ENCODE measurements around the gene PRKCA. TPM values are rescaled to one million over a fixed set of nuclear protein-coding genes. Genes with fewer than 3 reads are reported as not detected.

The PRKCA gene
- total and polyA plus RNA-seq, 9 of the 15 experiments (the other 6 are each of a cell fraction or from before 2014, with no cell fraction given): 3.2 to 33.0 (median 17.8) TPM

GRCh38 chr17:66859353-66859752 is 556.9 kb downstream of the PRKCA start (continued):
- TF ChIP-seq SRSF7 (optimal IDR thresholded peaks at IDR 0.05; ENCODE audit: low read depth, low read length): no peak

GRCh38 chr17:66860204-66860603 is 557.8 kb downstream of the PRKCA start:
- ChIA-PET POLR2A (interaction anchor here (0.6 to 1.4 kb wide), 4 partner anchors 12 to 211 kb away, joined by 3 to 4 read pairs (median 3); no protein-coding TSS in a partner anchor), CTCF (ENCODE audit: low intra/inter-chr PET ratio) (no interaction called here)

More at GRCh38 chr17:66860204-66860603, 557.8 kb downstream of the PRKCA start:
- H2AFZ ChIP-seq (ENCODE audit: low read depth, low read length): no peak overlapping the region
- DNase-seq (ENCODE audit: extremely low read depth in 1 of 4, low spot score in 3 of 4): no peak
- no peaks in the 10 kb centered on the region for H3K9me1 ChIP-seq (ENCODE audit: control insufficient read depth, insufficient read depth, low read length)
- H3K4me3 ChIP-seq: no peak overlapping the region
- in situ Hi-C loops (cut with MboI) (no loop called here), intact Hi-C loops (cut with micrococcal nuclease) (no loop called here)
- no peak for FAIRE-seq
- H3K4me2 ChIP-seq (ENCODE audit: insufficient read depth, low read length): no peak overlapping the region
- H3K9me3 ChIP-seq (replicated peaks; ENCODE audit: control insufficient read depth, insufficient read depth, low read depth, low read length): no peaks in the 10 kb centered on the region
- no peaks in the 10 kb centered on the region for H3K79me2 ChIP-seq (ENCODE audit: control insufficient read depth, insufficient read depth, low read length)
- WGBS (ENCODE audit: insufficient coverage, low coverage, missing lambda C conversion rate): 0% methylated on average over 3 of the region's 3 CpGs
- no peak for ATAC-seq
- H3K36me3 ChIP-seq (ENCODE audit: control insufficient read depth, insufficient read depth, low read length): no peaks in the 10 kb centered on the region
- TF ChIP-seq ZNF184 (CRISPR knock-in tag; IDR thresholded peaks at IDR 0.05) (no peak), CC2D1A (IDR thresholded peaks at IDR 0.05) (no peak), NFXL1 (CRISPR knock-in tag; IDR thresholded peaks at IDR 0.05) (no peak), ZNF551 (CRISPR knock-in tag; IDR thresholded peaks at IDR 0.05) (no peak), IRF1 (CRISPR knock-in tag; IDR thresholded peaks at IDR 0.05; ENCODE audit: borderline replicate concordance) (no peak), CBX8 (IDR thresholded peaks at IDR 0.05; ENCODE audit: borderline replicate concordance, extremely low read depth, low read depth, low read length, poor library complexity, severe bottlenecking) (no peak), MCM7 (IDR thresholded peaks at IDR 0.05) (no peak), TRIM28 (IDR thresholded peaks at IDR 0.05) (no peak), U2AF1 (optimal IDR thresholded peaks at IDR 0.05; ENCODE audit: low read depth, low read length) (no peak), SP1 (CRISPR knock-in tag; IDR thresholded peaks at IDR 0.05) (no peak), CBX1 (IDR thresholded peaks at IDR 0.05; ENCODE audit: low read depth) (no peak), RBM15 (IDR thresholded peaks at IDR 0.05; ENCODE audit: insufficient read depth, low read length) (no peak), MEF2D (tag; conservative IDR thresholded peaks at IDR 0.05; ENCODE audit: low read depth) (no peak), HCFC1 (IDR thresholded peaks at IDR 0.05; ENCODE audit: low read depth, low read length) (no peak), KLF1 (tag; IDR thresholded peaks at IDR 0.05) (no peak), PURB (CRISPR knock-in tag; IDR thresholded peaks at IDR 0.05; ENCODE audit: low read depth) (no peak), PHF20 (IDR thresholded peaks at IDR 0.05; ENCODE audit: partially characterized antibody) (no peak), ZNF324 (CRISPR knock-in tag; IDR thresholded peaks at IDR 0.05) (no peak)
- TF ChIP-seq, protein P1, sequence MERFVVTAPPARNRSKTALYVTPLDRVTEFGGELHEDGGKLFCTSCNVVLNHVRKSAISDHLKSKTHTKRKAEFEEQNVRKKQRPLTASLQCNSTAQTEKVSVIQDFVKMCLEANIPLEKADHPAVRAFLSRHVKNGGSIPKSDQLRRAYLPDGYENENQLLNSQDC (CRISPR knock-in tag; IDR thresholded peaks at IDR 0.05): no peak
- TF ChIP-seq, protein P2, sequence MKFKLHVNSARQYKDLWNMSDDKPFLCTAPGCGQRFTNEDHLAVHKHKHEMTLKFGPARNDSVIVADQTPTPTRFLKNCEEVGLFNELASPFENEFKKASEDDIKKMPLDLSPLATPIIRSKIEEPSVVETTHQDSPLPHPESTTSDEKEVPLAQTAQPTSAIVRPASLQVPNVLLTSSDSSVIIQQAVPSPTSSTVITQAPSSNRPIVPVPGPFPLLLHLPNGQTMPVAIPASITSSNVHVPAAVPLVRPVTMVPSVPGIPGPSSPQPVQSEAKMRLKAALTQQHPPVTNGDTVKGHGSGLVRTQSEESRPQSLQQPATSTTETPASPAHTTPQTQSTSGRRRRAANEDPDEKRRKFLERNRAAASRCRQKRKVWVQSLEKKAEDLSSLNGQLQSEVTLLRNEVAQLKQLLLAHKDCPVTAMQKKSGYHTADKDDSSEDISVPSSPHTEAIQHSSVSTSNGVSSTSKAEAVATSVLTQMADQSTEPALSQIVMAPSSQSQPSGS (CRISPR knock-in tag; IDR thresholded peaks at IDR 0.05): no peak
- no peaks in the 10 kb centered on the region for H4K20me1 ChIP-seq (replicated peaks; ENCODE audit: control insufficient read depth, insufficient read depth, low read length)
- BruUV-seq (replicated peaks): no TSS peak
- peaks cover 0 to 17% of the 10 kb centered on the region in 2 experiments; a peak in 1 of 5 replicates for H3K27me3 ChIP-seq (ENCODE audit: control insufficient read depth in 2 of 2, insufficient read depth in 2 of 2, low read length in 2 of 2)
- H3K4me1 ChIP-seq (replicated peaks in 1 of 2; ENCODE audit: control insufficient read depth in 2 of 2, insufficient read depth in 2 of 2, low read length in 2 of 2): no peaks in the 10 kb centered on the region
- H3K27ac ChIP-seq (ENCODE audit: extremely low read depth, low read depth, low read length): no peak overlapping the region
- H3K9ac ChIP-seq (ENCODE audit: insufficient read depth in 1 of 2, low read depth in 2 of 2, low read length in 2 of 2): no peak overlapping the region

Measured in K562 (cell line).